GM12874 (cell line): ENCODE measurements around the gene SAFB.

Source experiments
- CTCF ChIP-seq: IDR thresholded peaks from 2 replicates; pipeline ENCODE4 v1.5.1; 2011; ENCODE audit warnings: low read depth, mild to moderate bottlenecking, control low read depth, low read length, moderate library complexity; ENCODE audit not compliant: insufficient read depth

Gene SAFB

GRCh38 chr19:5700455-5701092, 77.7 kb downstream of the SAFB start:
- TF ChIP-seq CTCF, result no peak

- TF ChIP-seq CTCF, result no peak
Observed at GRCh38 chr19:5703819-5704818, 81.2 kb downstream of the SAFB start.

- TF ChIP-seq CTCF, result no peak
Observed at GRCh38 chr19:5705552-5705951, 82.7 kb downstream of the SAFB start.

GRCh38 chr19:5706876-5707573, 84.1 kb downstream of the SAFB start:
- TF ChIP-seq CTCF, result no peak

- TF ChIP-seq CTCF, result no peak
Observed at GRCh38 chr19:5707576-5708575, 85.0 kb downstream of the SAFB start.

GRCh38 chr19:5711025-5711424, 88.1 kb downstream of the SAFB start:
- no peak for TF ChIP-seq CTCF
